Measurements from ENCODE around the gene GRIK2. TPM values are rescaled to one million over a fixed set of nuclear protein-coding genes. Genes with fewer than 3 reads are reported as not detected.

GRIK2 gene
- total RNA-seq, 1 experiment from 2014 or later = 0.07 TPM

DNA sequence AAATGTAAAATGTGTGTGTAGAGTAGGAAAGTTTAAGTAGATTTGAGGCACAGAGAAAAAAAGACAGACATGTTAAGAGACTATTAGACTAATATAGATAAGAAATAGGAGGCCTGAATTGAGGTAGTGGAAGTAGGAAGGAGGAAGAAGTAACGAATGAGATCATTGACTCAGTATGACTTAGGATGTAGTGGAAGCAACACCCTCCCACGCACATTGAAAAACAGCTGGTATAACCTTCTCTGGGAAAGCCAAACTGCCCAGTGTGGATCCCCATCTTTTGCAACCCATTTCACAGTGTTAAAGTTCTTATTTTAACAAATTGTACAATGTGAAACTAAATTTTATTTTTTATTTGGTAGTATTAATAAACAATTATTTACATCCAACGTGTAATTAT, 89.1 kb downstream of the GRIK2 start:
- Histone ChIP-seq H3K27me3 (ENCODE audit: low read length) (no peaks in the 10 kb centered on the region), H3K4me1 (ENCODE audit: low read length) (no peaks in the 10 kb centered on the region), H3K79me2 (ENCODE audit: low read length) (no peaks in the 10 kb centered on the region), H3K27ac (ENCODE audit: low read length) (no peak overlapping the region), H3K9me3 (ENCODE audit: low read length) (no peaks in the 10 kb centered on the region), H3K9ac (ENCODE audit: low read length) (no peak overlapping the region), H4K20me1 (ENCODE audit: insufficient read depth, low read depth, low read length) (no peaks in the 10 kb centered on the region), H3K4me3 (ENCODE audit: low read length) (no peak overlapping the region), H3K36me3 (ENCODE audit: insufficient read depth, low read length) (no peaks in the 10 kb centered on the region), H3K4me2 (ENCODE audit: low read depth, low read length, poor library complexity, severe bottlenecking) (no peak overlapping the region), H2AFZ (ENCODE audit: low read length) (no peak overlapping the region), H3K9me2 (replicated peaks; ENCODE audit: insufficient read depth, low read length) (no peaks in the 10 kb centered on the region; the same call in 1 of the 2 replicates)
- DNase-seq = no peak

DNA sequence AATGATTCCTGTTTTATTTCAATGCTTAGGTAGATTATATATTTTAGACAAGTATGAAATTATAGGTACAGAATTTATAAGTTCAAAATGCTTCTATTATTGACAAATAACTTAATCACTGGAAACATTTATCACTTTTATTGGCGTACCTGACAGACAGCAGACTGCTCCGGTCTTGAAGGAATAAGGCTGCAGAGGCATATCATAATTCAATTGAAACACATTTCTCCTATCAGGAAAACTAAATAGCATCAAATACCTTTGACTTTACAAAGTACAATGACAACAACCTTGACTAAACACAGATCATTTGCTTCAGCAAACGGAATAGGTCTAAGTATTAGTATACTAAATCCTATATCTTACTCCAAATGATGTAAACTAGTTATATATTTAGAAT, 91.3 kb downstream of the GRIK2 start:
- Histone ChIP-seq H2AFZ (ENCODE audit: low read length) (no peak overlapping the region), H4K20me1 (ENCODE audit: insufficient read depth, low read depth, low read length) (no peaks in the 10 kb centered on the region), H3K4me2 (ENCODE audit: low read depth, low read length, poor library complexity, severe bottlenecking) (no peak overlapping the region), H3K36me3 (ENCODE audit: insufficient read depth, low read length) (no peaks in the 10 kb centered on the region), H3K27me3 (ENCODE audit: low read length) (no peaks in the 10 kb centered on the region), H3K9ac (ENCODE audit: low read length) (no peak overlapping the region), H3K4me1 (ENCODE audit: low read length) (no peaks in the 10 kb centered on the region), H3K4me3 (ENCODE audit: low read length) (no peak overlapping the region), H3K9me3 (ENCODE audit: low read length) (no peaks in the 10 kb centered on the region; the same call in 1 of the 2 replicates), H3K79me2 (ENCODE audit: low read length) (no peaks in the 10 kb centered on the region), H3K27ac (ENCODE audit: low read length) (no peak overlapping the region), H3K9me2 (replicated peaks; ENCODE audit: insufficient read depth, low read length) (no peaks in the 10 kb centered on the region; the same call in 1 of the 2 replicates)
- no peak for DNase-seq

DNA sequence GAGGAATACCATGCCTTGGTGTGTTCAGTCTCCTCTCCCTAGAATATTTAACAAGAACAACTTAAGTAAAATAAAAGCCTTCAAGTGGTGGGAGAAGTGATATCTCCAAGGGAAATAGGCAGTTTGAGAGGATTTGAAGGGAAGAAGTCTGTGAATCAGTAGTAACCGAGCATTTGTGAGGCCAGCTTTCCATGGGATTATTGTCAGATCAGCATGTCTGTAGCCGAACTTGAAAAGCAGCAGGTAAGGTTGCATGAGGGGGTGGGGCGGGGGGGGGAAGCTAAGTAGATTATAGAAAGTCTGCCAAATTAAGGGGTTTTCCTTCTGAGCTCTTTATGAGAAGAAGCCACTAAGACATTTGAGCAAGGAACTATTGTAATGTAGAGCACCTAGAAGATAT, 92.6 kb downstream of the GRIK2 start:
- no peaks in the 10 kb centered on the region; the same call in 1 of the 2 replicates for H3K9me3 ChIP-seq (ENCODE audit: low read length)
- no peaks in the 10 kb centered on the region for H3K36me3 ChIP-seq (ENCODE audit: insufficient read depth, low read length)
- no peak overlapping the region for H2AFZ ChIP-seq (ENCODE audit: low read length)
- no peak overlapping the region for H3K27ac ChIP-seq (ENCODE audit: low read length)
- no peaks in the 10 kb centered on the region for H3K79me2 ChIP-seq (ENCODE audit: low read length)
- H4K20me1 ChIP-seq (ENCODE audit: insufficient read depth, low read depth, low read length) = no peaks in the 10 kb centered on the region
- no peaks in the 10 kb centered on the region for H3K4me1 ChIP-seq (ENCODE audit: low read length)
- no peaks in the 10 kb centered on the region for H3K27me3 ChIP-seq (ENCODE audit: low read length)
- no peak overlapping the region for H3K4me2 ChIP-seq (ENCODE audit: low read depth, low read length, poor library complexity, severe bottlenecking)
- H3K4me3 ChIP-seq (ENCODE audit: low read length) = no peak overlapping the region
- no peaks in the 10 kb centered on the region; the same call in 1 of the 2 replicates for H3K9me2 ChIP-seq (replicated peaks; ENCODE audit: insufficient read depth, low read length)
- no peak overlapping the region for H3K9ac ChIP-seq (ENCODE audit: low read length)
- DNase-seq = no peak

DNA sequence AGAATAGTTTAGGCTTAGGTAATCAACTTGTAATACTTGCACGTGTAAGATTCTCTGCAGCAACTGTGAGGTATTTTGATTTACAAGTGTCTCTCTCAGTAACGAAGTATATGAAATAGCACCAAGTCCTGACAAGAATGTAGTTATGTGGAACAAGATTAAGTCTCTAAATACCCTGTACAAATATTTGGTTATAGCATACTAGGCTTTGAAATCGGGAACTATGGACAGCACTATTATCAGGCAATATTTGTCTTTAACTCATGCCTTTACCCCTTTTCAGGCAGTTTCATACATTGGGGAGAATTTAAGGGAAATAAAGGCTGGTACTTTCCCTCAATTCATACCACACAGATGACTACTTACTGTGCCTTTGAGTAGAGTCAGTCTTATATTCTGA, 93.2 kb downstream of the GRIK2 start:
- H3K4me2 ChIP-seq (ENCODE audit: low read depth, low read length, poor library complexity, severe bottlenecking) = no peak overlapping the region
- H2AFZ ChIP-seq (ENCODE audit: low read length) = no peak overlapping the region
- no peak for DNase-seq
- H4K20me1 ChIP-seq (ENCODE audit: insufficient read depth, low read depth, low read length) = no peaks in the 10 kb centered on the region
- H3K79me2 ChIP-seq (ENCODE audit: low read length) = no peaks in the 10 kb centered on the region
- no peaks in the 10 kb centered on the region; the same call in 1 of the 2 replicates for H3K9me3 ChIP-seq (ENCODE audit: low read length)
- no peaks in the 10 kb centered on the region; the same call in 1 of the 2 replicates for H3K9me2 ChIP-seq (replicated peaks; ENCODE audit: insufficient read depth, low read length)
- H3K36me3 ChIP-seq (ENCODE audit: insufficient read depth, low read length) = no peaks in the 10 kb centered on the region
- H3K4me3 ChIP-seq (ENCODE audit: low read length) = no peak overlapping the region
- H3K9ac ChIP-seq (ENCODE audit: low read length) = no peak overlapping the region
- no peaks in the 10 kb centered on the region for H3K4me1 ChIP-seq (ENCODE audit: low read length)
- no peaks in the 10 kb centered on the region for H3K27me3 ChIP-seq (ENCODE audit: low read length)
- H3K27ac ChIP-seq (ENCODE audit: low read length) = no peak overlapping the region

DNA sequence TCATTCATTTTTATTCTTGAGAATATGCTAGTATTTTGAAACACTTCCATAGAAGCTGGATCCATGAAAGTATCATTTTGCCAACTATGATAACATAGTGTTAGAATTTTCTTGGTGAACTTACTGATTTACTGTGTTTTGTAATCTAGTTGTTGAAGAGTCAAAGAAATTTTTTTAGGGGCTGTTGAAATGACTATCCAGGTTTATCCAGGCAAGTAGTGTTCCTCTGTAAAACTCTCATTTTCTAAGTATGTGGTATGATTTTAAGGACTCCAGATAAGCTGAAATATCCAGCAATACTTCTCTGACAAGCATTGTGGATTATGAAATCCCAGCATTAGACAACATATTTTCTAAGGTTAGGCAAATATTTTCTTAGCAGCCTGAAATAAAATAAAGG, 95.9 kb downstream of the GRIK2 start:
- no peak overlapping the region for H2AFZ ChIP-seq (ENCODE audit: low read length)
- no peaks in the 10 kb centered on the region for H3K79me2 ChIP-seq (ENCODE audit: low read length)
- DNase-seq = no peak
- no peaks in the 10 kb centered on the region for H3K9me2 ChIP-seq (replicated peaks; ENCODE audit: insufficient read depth, low read length)
- no peak overlapping the region for H3K4me2 ChIP-seq (ENCODE audit: low read depth, low read length, poor library complexity, severe bottlenecking)
- no peaks in the 10 kb centered on the region for H3K4me1 ChIP-seq (ENCODE audit: low read length)
- no peaks in the 10 kb centered on the region for H4K20me1 ChIP-seq (ENCODE audit: insufficient read depth, low read depth, low read length)
- H3K4me3 ChIP-seq (ENCODE audit: low read length) = no peak overlapping the region
- no peaks in the 10 kb centered on the region for H3K27me3 ChIP-seq (ENCODE audit: low read length)
- no peak overlapping the region for H3K9ac ChIP-seq (ENCODE audit: low read length)
- no peak overlapping the region for H3K27ac ChIP-seq (ENCODE audit: low read length)
- H3K36me3 ChIP-seq (ENCODE audit: insufficient read depth, low read length) = no peaks in the 10 kb centered on the region
- no peaks in the 10 kb centered on the region; the same call in 1 of the 2 replicates for H3K9me3 ChIP-seq (ENCODE audit: low read length)

DNA sequence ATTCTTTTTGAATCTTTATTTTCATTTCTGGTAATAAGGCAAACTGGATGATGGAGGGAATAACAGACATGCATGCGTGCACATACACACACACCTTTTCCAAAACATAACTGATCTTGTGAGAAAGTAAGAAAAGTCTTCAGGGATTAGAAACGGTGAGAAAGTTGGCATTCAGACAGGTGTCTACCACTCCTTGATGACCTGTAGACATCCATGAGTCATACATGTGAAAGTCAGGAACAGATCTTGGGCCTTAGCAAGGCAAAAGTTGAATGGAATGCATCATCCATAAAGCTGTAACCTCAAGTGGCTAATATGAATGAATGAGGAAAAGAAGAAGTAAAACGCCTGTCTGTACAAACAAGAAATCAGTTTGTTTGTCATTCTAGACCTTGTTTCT, 97.3 kb downstream of the GRIK2 start:
- Histone ChIP-seq H3K79me2 (ENCODE audit: low read length) (no peaks in the 10 kb centered on the region), H3K4me1 (ENCODE audit: low read length) (no peaks in the 10 kb centered on the region), H3K4me3 (ENCODE audit: low read length) (no peak overlapping the region), H2AFZ (ENCODE audit: low read length) (no peak overlapping the region), H3K36me3 (ENCODE audit: insufficient read depth, low read length) (no peaks in the 10 kb centered on the region), H3K27ac (ENCODE audit: low read length) (no peak overlapping the region), H3K27me3 (ENCODE audit: low read length) (no peaks in the 10 kb centered on the region), H3K9me3 (ENCODE audit: low read length) (no peaks in the 10 kb centered on the region; the same call in 1 of the 2 replicates), H3K9me2 (replicated peaks; ENCODE audit: insufficient read depth, low read length) (no peaks in the 10 kb centered on the region), H3K9ac (ENCODE audit: low read length) (no peak overlapping the region), H4K20me1 (ENCODE audit: insufficient read depth, low read depth, low read length) (no peaks in the 10 kb centered on the region), H3K4me2 (ENCODE audit: low read depth, low read length, poor library complexity, severe bottlenecking) (no peak overlapping the region)
- DNase-seq = no peak

DNA sequence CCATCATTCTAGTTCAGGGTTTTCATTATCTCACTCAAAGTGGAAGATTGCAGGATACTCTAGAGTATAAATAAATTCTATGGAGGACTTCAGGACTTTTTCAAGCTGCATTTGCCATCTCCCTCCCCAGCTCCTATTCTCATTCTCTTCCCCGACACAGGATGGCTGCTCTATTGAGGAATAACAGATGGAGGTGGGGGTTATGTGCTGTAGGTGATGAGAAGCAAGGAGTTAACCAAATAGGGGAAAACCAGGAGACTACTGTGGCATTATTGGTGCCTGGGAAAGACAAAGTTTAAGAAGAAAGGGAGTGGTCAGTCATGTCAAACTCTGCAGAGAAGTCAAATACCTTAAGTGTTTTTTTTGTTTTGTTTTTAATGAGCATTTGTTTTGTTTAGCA, 109.3 kb downstream of the GRIK2 start:
- Histone ChIP-seq H3K9me3 (ENCODE audit: low read length) (no peaks in the 10 kb centered on the region), H4K20me1 (ENCODE audit: insufficient read depth, low read depth, low read length) (no peaks in the 10 kb centered on the region)

DNA sequence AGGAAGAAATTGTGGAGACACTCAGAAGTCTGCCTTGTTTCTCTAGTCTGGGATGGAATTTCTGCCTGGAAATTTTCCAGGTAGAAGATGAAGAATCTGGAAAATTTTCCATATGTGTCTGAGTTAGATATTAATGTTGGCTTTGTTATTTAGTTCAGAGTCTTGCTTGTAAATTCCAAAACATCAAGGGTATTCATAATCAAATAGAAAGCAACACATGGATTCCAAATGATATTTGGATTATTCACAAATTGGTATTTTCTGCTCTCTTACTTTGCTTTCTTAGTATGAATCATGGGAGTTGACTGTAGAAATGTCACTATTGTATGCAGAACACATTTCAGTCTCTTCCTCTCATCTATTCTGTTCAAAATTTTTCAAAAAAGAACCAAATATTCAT, 116.0 kb downstream of the GRIK2 start:
- Histone ChIP-seq H4K20me1 (ENCODE audit: insufficient read depth, low read depth, low read length) (no peaks in the 10 kb centered on the region), H3K9me3 (ENCODE audit: low read length) (no peaks in the 10 kb centered on the region), H3K4me3 (ENCODE audit: low read length) (no peak overlapping the region), H3K36me3 (ENCODE audit: insufficient read depth, low read length) (no peaks in the 10 kb centered on the region), H3K9ac (ENCODE audit: low read length) (no peak overlapping the region), H3K27ac (ENCODE audit: low read length) (no peak overlapping the region), H3K27me3 (ENCODE audit: low read length) (no peaks in the 10 kb centered on the region), H2AFZ (ENCODE audit: low read length) (no peak overlapping the region), H3K79me2 (ENCODE audit: low read length) (no peaks in the 10 kb centered on the region), H3K4me1 (ENCODE audit: low read length) (no peaks in the 10 kb centered on the region), H3K9me2 (replicated peaks; ENCODE audit: insufficient read depth, low read length) (no peaks in the 10 kb centered on the region), H3K4me2 (ENCODE audit: low read depth, low read length, poor library complexity, severe bottlenecking) (no peak overlapping the region)
- DNase-seq = no peak

More for the DNA sequence above, 109.3 kb downstream of the GRIK2 start:
- Histone ChIP-seq H3K9me2 (replicated peaks; ENCODE audit: insufficient read depth, low read length) (no peaks in the 10 kb centered on the region), H3K36me3 (ENCODE audit: insufficient read depth, low read length) (no peaks in the 10 kb centered on the region), H3K4me2 (ENCODE audit: low read depth, low read length, poor library complexity, severe bottlenecking) (no peak overlapping the region), H3K27ac (ENCODE audit: low read length) (no peak overlapping the region), H3K27me3 (ENCODE audit: low read length) (no peaks in the 10 kb centered on the region), H3K4me1 (ENCODE audit: low read length) (no peaks in the 10 kb centered on the region), H3K79me2 (ENCODE audit: low read length) (no peaks in the 10 kb centered on the region), H2AFZ (ENCODE audit: low read length) (no peak overlapping the region), H3K9ac (ENCODE audit: low read length) (no peak overlapping the region), H3K4me3 (ENCODE audit: low read length) (no peak overlapping the region)
- no peak for DNase-seq

DNA sequence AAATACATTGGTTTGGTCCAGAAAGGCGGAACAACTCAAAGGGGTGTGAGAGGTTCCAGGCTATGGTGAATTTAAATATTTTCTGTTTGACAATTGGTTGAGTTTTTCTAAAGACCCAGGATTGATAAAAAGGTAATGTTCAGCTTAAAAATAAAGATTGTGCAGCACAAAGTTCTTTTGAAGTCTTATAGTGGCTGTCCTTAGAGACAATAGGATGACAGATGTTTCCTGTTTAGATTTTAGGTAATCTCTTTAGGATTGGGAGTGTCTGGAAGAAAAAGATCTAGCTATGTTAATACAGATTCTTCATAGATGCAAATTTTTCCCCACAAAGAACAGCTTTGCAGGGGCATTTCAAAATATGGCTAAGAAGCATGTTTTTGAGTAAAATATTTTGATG, 119.7 kb downstream of the GRIK2 start:
- H3K9ac ChIP-seq (ENCODE audit: low read length) = no peak overlapping the region
- DNase-seq = no peak
- no peak overlapping the region for H3K4me2 ChIP-seq (ENCODE audit: low read depth, low read length, poor library complexity, severe bottlenecking)
- no peaks in the 10 kb centered on the region for H3K9me2 ChIP-seq (replicated peaks; ENCODE audit: insufficient read depth, low read length)
- no peaks in the 10 kb centered on the region for H4K20me1 ChIP-seq (ENCODE audit: insufficient read depth, low read depth, low read length)
- no peak overlapping the region for H3K4me3 ChIP-seq (ENCODE audit: low read length)
- no peaks in the 10 kb centered on the region for H3K36me3 ChIP-seq (ENCODE audit: insufficient read depth, low read length)
- no peaks in the 10 kb centered on the region for H3K27me3 ChIP-seq (ENCODE audit: low read length)
- no peak overlapping the region for H3K27ac ChIP-seq (ENCODE audit: low read length)
- no peaks in the 10 kb centered on the region for H3K79me2 ChIP-seq (ENCODE audit: low read length)
- no peak overlapping the region for H2AFZ ChIP-seq (ENCODE audit: low read length)
- no peaks in the 10 kb centered on the region for H3K4me1 ChIP-seq (ENCODE audit: low read length)
- no peaks in the 10 kb centered on the region for H3K9me3 ChIP-seq (ENCODE audit: low read length)
